ENCODE results near the gene ZNHIT1.

The ZNHIT1 gene

GRCh38 chr7:101222275-101222830, 4.4 kb downstream of the ZNHIT1 start:
- Mint-ChIP-seq H3K36me3 (ENCODE audit: low read depth) (peaks cover 22% of the 10 kb centered on the region), H3K4me1 (ENCODE audit: low read depth) (peaks cover 17% of the 10 kb centered on the region), H3K9me3 (no peaks in the 10 kb centered on the region), H3K27ac (no peak overlapping the region), H3K4me3 (no peak overlapping the region), H3K27me3 (ENCODE audit: low read depth) (no peaks in the 10 kb centered on the region)

DNA sequence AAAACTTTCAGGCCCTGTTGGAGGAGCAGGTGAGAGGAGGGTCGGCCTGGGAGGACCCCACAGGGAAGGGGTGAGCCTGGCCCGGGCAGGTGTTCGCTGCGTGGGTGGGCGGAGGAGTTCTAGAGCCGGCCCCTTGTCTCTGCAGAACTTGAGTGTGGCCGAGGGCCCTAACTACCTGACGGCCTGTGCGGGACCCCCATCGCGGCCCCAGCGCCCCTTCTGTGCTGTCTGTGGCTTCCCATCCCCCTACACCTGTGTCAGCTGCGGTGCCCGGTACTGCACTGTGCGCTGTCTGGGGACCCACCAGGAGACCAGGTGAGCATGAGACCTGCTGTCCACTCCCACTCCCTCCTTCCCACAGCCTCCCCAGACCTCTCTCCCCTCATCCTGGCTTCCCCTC, 5.6 kb downstream of the ZNHIT1 start:
- H3K27me3 Mint-ChIP-seq (ENCODE audit: low read depth), result no peaks in the 10 kb centered on the region
- H3K27ac Mint-ChIP-seq, result no peak overlapping the region

GRCh38 chr7:101225650-101226049, 7.7 kb downstream of the ZNHIT1 start:
- no peak overlapping the region for H3K27ac Mint-ChIP-seq
- no peaks in the 10 kb centered on the region for H3K9me3 Mint-ChIP-seq
- peaks cover 23% of the 10 kb centered on the region for H3K36me3 Mint-ChIP-seq (ENCODE audit: low read depth)
- H3K27me3 Mint-ChIP-seq (ENCODE audit: low read depth), result no peaks in the 10 kb centered on the region
- no peak overlapping the region for H3K4me3 Mint-ChIP-seq
- no peaks in the 10 kb centered on the region for H3K4me1 Mint-ChIP-seq (ENCODE audit: low read depth)

More for the DNA sequence above, 5.6 kb downstream of the ZNHIT1 start:
- H3K9me3 Mint-ChIP-seq, result no peaks in the 10 kb centered on the region
- H3K36me3 Mint-ChIP-seq (ENCODE audit: low read depth), result peaks cover 22% of the 10 kb centered on the region
- peaks cover 10% of the 10 kb centered on the region for H3K4me1 Mint-ChIP-seq (ENCODE audit: low read depth)
- H3K4me3 Mint-ChIP-seq, result no peak overlapping the region

GRCh38 chr7:101226721-101227120, 8.8 kb downstream of the ZNHIT1 start:
- Mint-ChIP-seq H3K4me3 (no peak overlapping the region), H3K9me3 (no peaks in the 10 kb centered on the region), H3K27me3 (ENCODE audit: low read depth) (no peaks in the 10 kb centered on the region), H3K27ac (no peak overlapping the region), H3K4me1 (ENCODE audit: low read depth) (no peaks in the 10 kb centered on the region), H3K36me3 (ENCODE audit: low read depth) (peaks cover 22% of the 10 kb centered on the region)

DNA sequence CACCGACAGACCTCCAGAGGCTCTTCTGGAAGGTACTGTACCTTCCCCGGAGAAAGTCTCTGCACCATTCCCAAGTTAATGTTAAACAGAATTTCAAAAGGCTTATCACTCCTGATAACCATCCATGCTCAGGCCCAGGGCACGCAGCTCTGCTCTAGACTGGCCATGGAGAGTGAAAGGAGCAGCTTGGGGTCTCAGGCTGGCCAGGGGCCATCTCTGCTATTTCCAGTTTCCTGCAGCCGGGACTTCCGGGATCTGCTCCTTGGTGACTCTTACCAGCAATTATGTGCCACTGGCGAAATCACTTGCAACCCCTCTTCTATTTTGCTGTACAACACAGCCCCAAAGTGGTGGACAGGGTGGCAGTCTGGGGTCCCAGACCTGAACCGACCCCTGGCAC, 13.7 kb downstream of the ZNHIT1 start:
- no peak overlapping the region for H3K4me3 Mint-ChIP-seq

GRCh38 chr7:101232141-101232850, 14.3 kb downstream of the ZNHIT1 start:
- Mint-ChIP-seq H3K9me3 (no peaks in the 10 kb centered on the region), H3K36me3 (ENCODE audit: low read depth) (peaks cover 5% of the 10 kb centered on the region), H3K4me1 (ENCODE audit: low read depth) (no peaks in the 10 kb centered on the region)

More for the DNA sequence above, 13.7 kb downstream of the ZNHIT1 start:
- Mint-ChIP-seq H3K4me1 (ENCODE audit: low read depth) (no peaks in the 10 kb centered on the region), H3K27me3 (ENCODE audit: low read depth) (no peaks in the 10 kb centered on the region), H3K27ac (no peak overlapping the region), H3K9me3 (no peaks in the 10 kb centered on the region), H3K36me3 (ENCODE audit: low read depth) (peaks cover 8% of the 10 kb centered on the region)

GRCh38 chr7:101233907-101234547, 16.1 kb downstream of the ZNHIT1 start:
- no peaks in the 10 kb centered on the region for H3K4me1 Mint-ChIP-seq (ENCODE audit: low read depth)
- no peak overlapping the region for H3K4me3 Mint-ChIP-seq
- H3K36me3 Mint-ChIP-seq (ENCODE audit: low read depth), result peaks cover 7% of the 10 kb centered on the region
- H3K27ac Mint-ChIP-seq, result no peak overlapping the region
- no peaks in the 10 kb centered on the region for H3K9me3 Mint-ChIP-seq
- no peaks in the 10 kb centered on the region for H3K27me3 Mint-ChIP-seq (ENCODE audit: low read depth)

More at GRCh38 chr7:101232141-101232850, 14.3 kb downstream of the ZNHIT1 start:
- H3K27me3 Mint-ChIP-seq (ENCODE audit: low read depth), result no peaks in the 10 kb centered on the region
- H3K27ac Mint-ChIP-seq, result no peak overlapping the region
- H3K4me3 Mint-ChIP-seq, result no peak overlapping the region

DNA sequence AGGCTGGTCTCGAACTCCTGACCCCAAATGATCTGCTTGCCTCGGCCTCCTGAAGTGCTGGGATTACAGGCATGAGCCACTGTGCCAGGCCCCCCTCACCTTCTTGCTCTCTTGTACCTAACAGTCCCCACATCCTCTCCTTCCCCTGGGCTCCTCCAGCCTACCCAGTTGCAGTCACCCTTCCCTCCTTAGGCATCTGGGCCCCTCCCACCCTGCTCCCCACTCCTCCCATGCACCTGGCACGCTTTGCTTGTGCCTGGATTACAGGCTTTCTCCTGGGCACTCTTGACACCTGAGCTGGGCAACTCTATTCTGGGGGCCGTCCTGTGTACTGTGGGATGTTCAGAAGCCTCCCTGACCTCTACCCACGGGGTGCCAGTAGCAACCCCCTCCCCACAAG, 16.7 kb downstream of the ZNHIT1 start:
- H3K27me3 Mint-ChIP-seq (ENCODE audit: low read depth), result no peaks in the 10 kb centered on the region
- H3K4me3 Mint-ChIP-seq, result no peak overlapping the region
- H3K27ac Mint-ChIP-seq, result no peak overlapping the region
- no peaks in the 10 kb centered on the region for H3K4me1 Mint-ChIP-seq (ENCODE audit: low read depth)
- no peaks in the 10 kb centered on the region for H3K9me3 Mint-ChIP-seq
- H3K36me3 Mint-ChIP-seq (ENCODE audit: low read depth), result peaks cover 7% of the 10 kb centered on the region

GRCh38 chr7:101235050-101235449, 17.1 kb downstream of the ZNHIT1 start:
- Mint-ChIP-seq H3K36me3 (ENCODE audit: low read depth) (peaks cover 7% of the 10 kb centered on the region), H3K4me1 (ENCODE audit: low read depth) (no peaks in the 10 kb centered on the region), H3K27ac (no peak overlapping the region), H3K9me3 (no peaks in the 10 kb centered on the region), H3K27me3 (ENCODE audit: low read depth) (no peaks in the 10 kb centered on the region), H3K4me3 (no peak overlapping the region)

DNA sequence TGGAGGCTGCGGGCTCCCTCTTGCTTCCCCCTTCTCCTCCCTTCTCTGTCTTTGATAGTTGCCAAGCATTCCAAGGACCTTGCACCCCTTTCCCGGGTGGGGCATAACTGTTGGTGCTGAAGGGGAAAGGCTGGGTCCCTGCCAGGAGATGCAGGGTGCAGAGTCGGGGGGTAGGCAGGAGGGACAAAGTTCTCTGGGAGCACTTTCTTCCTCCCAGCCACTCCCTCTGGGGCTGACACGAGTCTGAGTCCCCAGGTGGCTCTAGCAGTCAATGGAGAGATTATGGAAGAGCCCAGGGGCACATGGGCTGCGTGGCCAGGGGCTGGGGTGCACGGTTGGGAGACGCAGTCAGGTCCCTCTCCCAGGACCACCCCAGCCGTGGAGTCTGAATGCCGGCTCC, 17.6 kb downstream of the ZNHIT1 start:
- Mint-ChIP-seq H3K27ac (no peak overlapping the region), H3K9me3 (no peaks in the 10 kb centered on the region), H3K36me3 (ENCODE audit: low read depth) (peaks cover 7% of the 10 kb centered on the region), H3K27me3 (ENCODE audit: low read depth) (no peaks in the 10 kb centered on the region), H3K4me3 (no peak overlapping the region), H3K4me1 (ENCODE audit: low read depth) (no peaks in the 10 kb centered on the region)

GRCh38 chr7:101236292-101236835, 18.4 kb downstream of the ZNHIT1 start:
- peaks cover 5% of the 10 kb centered on the region for H3K36me3 Mint-ChIP-seq (ENCODE audit: low read depth)
- no peak overlapping the region for H3K27ac Mint-ChIP-seq

GRCh38 chr7:101237206-101238067, 19.5 kb downstream of the ZNHIT1 start, which contains the start of gene CLDN15:
CLDN15 (minus strand) TSS chr7:101237802; CDS start chr7:101237581, 221 bp downstream.
- H3K9me3 Mint-ChIP-seq, result no peaks in the 10 kb centered on the region
- H3K27ac Mint-ChIP-seq, result no peak within 1 kb of the TSS
- H3K4me1 Mint-ChIP-seq (ENCODE audit: low read depth), result peaks cover 1% of the 10 kb centered on the region
- H3K36me3 Mint-ChIP-seq (ENCODE audit: low read depth), result peaks cover 5% of the 10 kb centered on the region
- no peaks in the 10 kb centered on the region for H3K27me3 Mint-ChIP-seq (ENCODE audit: low read depth)
- no peak within 1 kb of the TSS for H3K4me3 Mint-ChIP-seq

More at GRCh38 chr7:101236292-101236835, 18.4 kb downstream of the ZNHIT1 start:
- Mint-ChIP-seq H3K9me3 (no peaks in the 10 kb centered on the region), H3K4me3 (no peak overlapping the region), H3K27me3 (ENCODE audit: low read depth) (no peaks in the 10 kb centered on the region), H3K4me1 (ENCODE audit: low read depth) (peaks cover 1% of the 10 kb centered on the region)

DNA sequence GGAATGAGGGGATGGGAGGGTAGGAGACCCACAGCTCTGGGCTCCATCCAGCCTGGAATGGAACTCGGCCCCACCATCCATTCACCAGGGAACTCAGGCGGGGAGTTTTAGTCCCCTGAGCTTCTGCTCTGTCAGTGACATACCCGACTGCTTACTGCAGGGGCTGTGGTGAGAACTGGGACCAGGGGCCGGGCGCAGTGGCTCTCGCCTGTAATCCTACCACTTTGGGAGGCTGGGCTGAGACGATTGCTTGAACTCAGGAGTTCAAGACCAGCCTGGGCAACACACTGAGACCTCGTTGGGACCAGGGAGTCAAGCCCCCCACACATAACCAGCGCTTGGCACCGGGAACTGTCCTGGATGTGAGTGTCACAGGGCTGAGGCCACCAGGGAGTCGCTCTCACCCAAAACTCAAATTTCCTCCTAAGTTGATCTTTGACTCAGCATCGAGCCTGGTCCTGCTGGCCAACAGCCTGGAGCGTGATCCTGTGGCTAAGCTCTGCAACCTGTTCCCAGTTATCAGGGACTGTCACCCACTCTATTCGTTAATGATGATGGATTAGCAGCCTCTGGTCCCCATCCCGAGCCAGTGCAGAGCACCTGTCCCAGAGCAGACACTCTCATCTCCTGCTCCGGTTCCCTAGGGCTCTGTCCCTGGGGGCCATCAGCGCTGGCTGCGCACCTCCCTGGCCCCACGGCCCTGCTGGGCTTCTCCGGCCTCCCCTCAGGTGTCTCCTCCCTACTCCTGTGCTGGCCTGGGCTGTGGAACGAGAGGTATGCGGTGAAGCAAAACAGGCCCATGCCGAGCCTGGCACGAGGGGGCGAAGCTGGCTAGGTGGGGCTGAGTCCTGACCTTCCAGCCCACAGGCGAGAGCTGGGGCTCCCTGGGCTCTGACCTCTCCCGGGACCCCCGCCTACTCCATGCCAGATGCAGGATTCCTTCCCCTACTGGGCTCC, 20.5 kb downstream of the ZNHIT1 start:
- Mint-ChIP-seq H3K27me3 (ENCODE audit: low read depth) (no peaks in the 10 kb centered on the region), H3K27ac (no peak overlapping the region), H3K9me3 (no peaks in the 10 kb centered on the region), H3K4me1 (ENCODE audit: low read depth) (peaks cover 6% of the 10 kb centered on the region), H3K4me3 (no peak overlapping the region), H3K36me3 (ENCODE audit: low read depth) (peaks cover 3% of the 10 kb centered on the region)
